Hypothalamus (tissue), 51 donors: Measurements from ENCODE around the gene TFDP1.

Source experiments
- DNase-seq, 51 donors: peaks; one replicate each; lab custom pipeline; 2025; lab: John Stamatoyannopoulos, UW

TFDP1 gene

GRCh38 chr13:113628291-113629270 lies 44.0 kb downstream of the TFDP1 start:
- DNase-seq, result no peak

GRCh38 chr13:113629866-113630265 lies 45.3 kb downstream of the TFDP1 start:
- DNase-seq, result no peak

DNA sequence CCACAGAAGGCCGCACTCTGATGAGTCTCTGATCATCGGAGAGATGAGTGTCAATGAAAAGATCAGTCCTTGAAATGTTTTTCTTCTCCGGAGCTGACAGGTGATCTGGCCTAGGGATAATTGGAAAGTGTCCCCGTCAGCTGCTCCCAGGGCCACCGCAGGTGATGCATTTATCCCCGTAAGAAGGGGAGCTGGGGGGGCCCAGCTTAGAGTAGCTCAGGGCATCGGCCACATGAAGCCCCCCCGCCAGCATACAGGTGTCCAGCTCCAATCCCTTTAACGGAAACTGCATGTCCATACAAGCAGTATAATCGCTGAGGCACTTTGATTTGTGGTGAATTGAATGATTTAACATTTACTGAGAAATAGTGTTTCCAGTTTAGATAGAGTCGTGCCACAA lies 45.7 kb downstream of the TFDP1 start:
- DNase-seq, result no peak

- DNase-seq, result no peak
Measured at GRCh38 chr13:113630804-113631203, 46.3 kb downstream of the TFDP1 start.

DNA sequence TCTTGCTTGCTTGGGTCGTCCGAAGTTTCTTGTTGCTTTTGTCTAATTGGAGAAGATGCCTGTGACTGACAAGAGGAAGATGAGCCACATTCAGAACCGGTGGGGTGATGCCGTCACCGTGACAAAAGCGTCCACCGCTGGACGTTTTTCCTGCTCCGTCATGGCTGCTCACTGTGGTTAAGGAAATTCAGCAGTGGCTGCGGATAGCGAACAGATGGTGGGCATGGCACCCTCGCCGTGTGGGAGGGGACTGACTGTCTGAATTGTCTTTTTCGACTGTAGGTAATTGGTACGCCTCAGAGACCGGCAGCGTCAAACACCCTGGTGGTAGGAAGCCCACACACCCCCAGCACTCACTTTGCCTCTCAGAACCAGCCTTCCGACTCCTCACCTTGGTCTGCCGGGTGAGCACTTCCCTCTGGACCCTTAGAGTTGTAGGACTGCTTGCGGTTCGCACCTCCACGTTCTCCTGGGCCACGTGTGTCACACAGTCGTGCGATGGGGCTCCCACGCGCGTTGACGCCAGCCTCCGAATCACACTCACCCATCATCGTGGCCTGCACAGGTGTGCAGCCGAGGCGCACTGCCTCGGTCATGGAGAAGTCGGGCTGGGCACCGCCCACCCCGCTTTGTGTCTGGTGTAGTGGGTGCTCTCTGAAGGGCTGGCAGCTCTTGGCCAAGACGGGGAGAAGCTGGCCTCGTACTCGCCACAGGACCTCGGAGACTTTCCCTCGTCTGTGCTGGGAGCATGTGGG lies 47.0 kb downstream of the TFDP1 start:
- DNase-seq, result no peak

DNA sequence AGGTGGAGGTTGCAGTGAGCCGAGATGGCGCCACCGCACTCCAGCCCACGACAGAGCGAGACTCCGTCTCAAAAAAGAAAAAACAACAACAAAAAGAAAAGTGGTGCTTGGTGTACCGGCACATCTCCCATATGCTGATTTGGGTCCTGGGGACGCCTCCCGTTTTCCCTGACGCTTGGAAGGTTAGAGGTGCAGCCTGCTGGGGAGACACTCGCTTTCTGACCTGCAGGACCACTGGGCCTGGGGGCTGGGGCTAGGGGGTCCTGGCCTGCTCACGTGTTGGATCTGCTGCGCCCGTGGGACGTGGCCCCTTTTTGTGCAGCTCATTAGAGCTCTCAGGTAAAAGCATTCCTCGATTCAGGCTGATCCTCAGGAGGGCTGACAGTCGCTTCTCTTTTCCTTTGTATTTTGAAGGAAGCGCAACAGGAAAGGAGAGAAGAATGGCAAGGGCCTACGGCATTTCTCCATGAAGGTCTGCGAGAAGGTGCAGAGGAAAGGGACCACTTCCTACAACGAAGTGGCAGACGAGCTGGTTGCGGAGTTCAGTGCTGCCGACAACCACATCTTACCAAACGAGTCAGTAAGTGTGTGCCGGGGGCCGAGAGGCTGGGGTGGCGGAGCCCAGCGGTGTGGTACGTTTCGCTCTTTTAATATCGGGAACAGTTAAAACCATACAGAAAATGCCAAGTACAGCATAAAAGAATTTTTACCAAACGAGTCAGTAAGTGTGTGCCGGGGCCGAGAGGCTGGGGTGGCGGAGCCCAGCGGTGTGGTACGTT lies 48.3 kb downstream of the TFDP1 start:
- DNase-seq, result no peak

DNA sequence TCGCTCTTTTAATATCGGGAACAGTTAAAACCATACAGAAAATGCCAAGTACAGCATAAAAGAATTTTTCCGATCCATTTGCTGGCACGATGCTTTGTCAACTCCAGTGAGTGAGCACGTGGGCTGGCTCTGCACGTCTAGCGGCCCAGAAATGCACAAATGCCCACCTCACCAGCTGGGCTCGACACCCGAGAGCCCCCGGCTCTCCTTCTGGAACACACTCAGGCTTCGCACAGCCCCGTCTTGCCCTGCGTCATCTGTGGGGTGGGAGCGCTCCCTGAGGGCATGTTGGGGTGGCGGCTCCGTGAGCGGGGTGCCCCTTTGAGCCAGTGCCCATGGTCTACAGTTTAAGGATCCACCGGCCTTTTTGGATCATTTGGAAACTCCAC lies 48.9 kb downstream of the TFDP1 start:
- DNase-seq, result no peak

DNA sequence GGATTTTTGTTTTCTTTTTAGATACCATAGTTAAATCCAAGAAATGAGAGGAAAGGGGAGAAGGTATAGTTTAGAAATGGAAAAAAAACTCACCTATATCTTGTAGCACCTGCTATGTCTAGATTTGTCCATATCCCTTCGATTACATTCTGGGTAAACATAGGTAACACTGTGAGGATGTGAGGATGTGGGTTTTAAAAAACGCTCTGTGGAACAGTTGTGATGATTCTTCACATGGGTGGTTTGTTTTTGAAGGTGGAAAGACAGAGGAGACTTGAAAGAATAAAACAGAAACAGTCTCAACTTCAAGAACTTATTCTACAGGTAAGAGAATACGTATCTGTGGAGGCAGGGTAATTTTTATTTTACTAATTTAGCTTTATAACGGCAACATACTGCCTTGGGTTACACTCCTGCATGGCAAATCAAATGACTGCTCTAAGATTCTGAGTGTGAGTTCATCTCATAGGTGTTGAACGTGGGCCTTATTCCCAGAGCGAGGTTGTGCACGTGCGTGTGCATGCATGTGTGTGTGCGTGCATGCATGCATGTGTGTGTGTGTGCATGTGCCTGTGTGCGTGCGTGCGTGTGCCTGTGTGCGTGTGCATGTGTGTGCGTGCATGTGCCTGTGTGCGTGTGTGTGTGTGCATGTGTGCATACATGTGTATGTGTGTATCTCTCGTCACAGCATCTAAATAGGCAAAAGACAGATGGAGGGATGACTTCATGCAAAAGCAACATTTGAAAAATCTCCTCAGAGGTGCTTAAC lies 49.9 kb downstream of the TFDP1 start:
- DNase-seq, result no peak

GRCh38 chr13:113635048-113635420 lies 50.5 kb downstream of the TFDP1 start:
- DNase-seq, result no peak

GRCh38 chr13:113635709-113636108 lies 51.2 kb downstream of the TFDP1 start:
- DNase-seq, result no peak

- DNase-seq, result no peak
Measured at GRCh38 chr13:113636266-113636963, 51.9 kb downstream of the TFDP1 start.

DNA sequence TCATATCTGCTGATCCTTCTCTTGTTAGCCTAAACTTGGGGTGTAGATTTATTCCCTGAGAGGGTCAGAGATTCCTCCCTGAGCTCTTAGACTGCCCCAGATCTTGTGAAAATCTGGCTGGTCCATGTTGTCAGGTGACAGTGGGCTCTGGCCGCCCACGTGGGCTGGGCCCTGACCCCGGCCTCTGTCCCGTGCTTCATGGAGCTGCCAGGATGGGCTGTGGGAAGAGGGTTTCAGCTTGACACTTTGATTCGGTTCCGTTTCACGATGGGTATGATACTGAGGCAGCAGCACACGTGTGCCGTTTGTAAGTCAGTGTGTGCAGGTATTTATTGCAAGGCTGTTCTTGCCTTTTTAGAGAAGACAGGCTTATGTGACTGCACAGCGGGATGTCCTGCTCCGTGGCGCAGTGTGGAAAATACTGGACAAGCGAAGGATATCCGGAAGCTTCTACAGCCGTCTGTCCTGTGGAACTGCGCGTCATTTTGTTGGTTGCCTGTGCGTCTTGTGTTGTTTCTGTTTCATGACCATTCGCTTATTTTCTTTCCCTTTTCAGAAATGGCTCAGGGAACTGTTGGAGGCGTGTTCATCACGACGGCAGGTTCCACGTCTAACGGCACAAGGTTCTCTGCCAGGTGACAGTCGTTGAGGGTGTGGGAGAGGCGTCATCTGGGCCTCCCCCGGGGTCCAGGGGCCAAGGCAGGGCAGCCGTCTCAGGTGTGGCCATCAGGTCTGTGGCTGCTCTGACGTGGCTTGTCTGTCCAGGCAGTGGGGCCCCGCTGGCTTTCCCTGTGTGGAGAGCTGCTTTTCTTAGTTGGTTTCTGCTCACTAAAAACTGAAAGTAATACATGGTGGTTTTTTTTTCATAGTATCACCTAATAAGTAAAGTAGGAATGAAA lies 53.0 kb downstream of the TFDP1 start:
- no peak for DNase-seq

DNA sequence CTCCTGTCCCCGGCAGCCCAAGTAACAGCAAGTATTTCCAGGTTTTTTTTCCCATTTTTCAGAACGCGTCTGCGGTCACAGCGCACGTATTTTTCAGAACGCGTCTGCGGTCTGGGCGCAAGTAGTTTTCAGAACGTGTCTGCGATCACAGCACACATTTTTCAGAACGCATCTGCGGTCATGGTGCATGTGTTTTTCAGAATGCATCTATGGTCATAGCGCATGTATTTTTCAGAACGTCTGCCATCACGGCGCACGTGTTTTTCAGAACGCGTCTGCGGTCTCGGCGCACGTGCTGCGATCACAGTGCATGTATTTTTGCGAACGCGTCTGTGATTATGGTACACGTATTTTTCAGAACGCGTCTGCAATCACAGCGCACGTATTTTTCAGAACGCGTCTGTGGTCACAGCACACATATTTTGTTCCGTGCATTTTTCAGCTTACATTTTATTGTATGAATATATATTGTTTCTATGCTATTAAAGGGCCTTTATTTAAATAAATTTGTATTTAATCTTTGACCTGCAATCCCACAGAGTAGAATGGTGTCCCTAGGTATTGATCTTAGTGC lies 53.7 kb downstream of the TFDP1 start:
- DNase-seq, result no peak

DNA sequence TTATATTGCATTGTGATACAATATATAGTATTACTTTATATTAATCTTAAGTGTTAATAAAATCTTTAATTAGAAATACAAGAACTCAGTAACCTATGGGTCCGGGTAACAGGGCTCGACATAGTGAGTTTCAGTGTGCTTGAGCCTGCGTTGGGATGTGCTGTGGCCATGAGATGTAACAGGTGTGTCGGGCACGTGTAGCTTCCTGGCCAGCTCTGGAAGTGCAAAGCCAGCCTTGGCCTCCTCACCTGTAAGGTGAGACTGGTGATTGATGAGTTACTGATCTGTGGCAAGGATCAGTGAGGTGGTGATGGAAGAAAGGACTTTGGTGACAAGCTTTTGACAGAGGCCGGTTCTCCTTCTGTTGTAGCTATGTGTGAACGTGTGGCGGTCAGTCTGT lies 54.3 kb downstream of the TFDP1 start:
- no peak for DNase-seq

DNA sequence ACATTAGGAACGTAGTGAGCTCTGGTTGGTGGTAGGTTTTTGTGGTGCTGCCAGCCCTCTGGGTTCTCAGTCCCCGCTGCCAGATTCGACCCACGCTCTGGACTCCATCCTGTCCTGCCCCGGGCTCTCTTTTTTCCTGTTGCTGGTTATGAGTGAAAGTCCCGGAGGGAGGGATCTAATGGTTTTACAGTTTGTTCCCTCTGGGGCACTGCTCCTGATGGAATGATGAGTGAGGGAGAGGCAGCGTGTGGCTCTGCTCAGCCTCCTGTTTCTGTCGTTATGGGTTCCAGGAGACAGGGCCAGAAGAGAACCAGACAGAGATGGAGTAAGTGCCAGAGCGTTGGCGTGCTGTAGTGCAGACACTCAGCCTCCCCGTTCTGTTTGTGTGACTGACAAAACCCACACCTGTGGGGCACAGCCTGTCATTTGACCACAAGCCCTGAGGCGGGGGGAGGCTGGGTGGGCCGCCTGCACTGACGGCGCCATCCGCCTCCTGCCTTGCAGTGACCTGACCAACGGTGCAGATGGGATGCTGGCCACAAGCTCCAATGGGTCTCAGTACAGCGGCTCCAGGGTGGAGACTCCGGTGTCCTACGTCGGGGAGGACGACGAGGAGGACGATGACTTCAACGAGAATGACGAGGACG lies 55.2 kb downstream of the TFDP1 start:
- no peak for DNase-seq

- no peak for DNase-seq
Measured at GRCh38 chr13:113641426-113641825, 56.9 kb downstream of the TFDP1 start.

GRCh38 chr13:113642563-113642962 lies 58.0 kb downstream of the TFDP1 start:
- no peak for DNase-seq

DNA sequence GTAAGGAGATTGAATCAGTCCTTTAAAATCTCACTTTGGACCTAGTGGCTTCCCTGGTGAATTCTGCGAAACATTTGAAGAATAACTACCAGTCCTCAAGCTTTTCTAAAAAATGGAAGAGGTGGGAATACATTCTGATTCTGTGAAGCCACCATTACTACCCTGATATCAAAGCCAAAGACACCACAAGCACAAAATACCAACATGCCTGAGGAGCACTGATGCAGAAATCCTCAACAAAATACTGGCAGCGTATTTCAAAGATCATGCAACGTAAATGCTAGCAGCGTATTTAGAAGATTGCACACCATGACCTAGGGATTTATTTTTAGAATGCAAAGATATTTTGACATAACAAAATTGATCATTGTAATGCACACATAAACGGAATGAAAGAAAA lies 59.0 kb downstream of the TFDP1 start:
- no peak for DNase-seq
